Testis (tissue), 2 donors: Measurements from ENCODE around the gene PGP.

Experiments used
- CTCF ChIP-seq, 3 experiments: fragments of 450-650 bp in 2 of 3; fragments of 200-600 bp in 1 of 3; sonication (generic) in 1 of 3; IDR thresholded peaks; one replicate each; pipeline ENCODE4 v1.5.1; 2016 to 2019; ENCODE audit warnings: antibody characterized with exemption in 3 of 3, mild to moderate bottlenecking in 2 of 3, moderate library complexity in 1 of 3
- POLR2A ChIP-seq: fragments of 450-650 bp; IDR thresholded peaks from one replicate; pipeline ENCODE4 v1.6.1; 2017; ENCODE audit warnings: antibody characterized with exemption, mild to moderate bottlenecking, moderate library complexity

DNA sequence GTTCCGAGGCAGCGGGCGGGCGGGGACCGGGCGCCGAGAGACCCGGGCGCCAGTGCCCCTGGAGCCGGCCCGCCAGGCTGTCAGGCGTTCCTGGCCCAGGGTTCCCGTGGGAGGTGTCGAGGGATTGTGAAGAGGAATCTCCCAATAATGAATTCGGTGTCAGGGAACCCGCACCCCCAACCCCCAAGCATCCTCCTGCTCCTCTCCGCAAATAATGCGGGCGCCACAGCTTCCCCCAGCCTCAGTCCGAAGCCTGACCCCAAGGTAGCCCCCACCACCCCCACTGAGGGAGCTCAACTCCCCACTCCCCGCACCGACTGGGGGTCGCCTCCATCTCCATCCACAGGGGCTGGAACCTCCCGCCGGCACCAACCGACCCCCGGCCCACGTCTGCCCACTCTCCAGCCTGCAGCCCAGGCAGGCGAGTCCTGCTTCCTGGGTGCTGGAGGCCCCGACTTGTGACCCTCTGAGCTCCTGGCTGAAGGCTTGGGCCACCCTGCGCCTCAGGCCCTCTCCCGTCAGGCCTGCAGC is 17.6 kb downstream of the PGP start:
- TF ChIP-seq CTCF (IDR thresholded peaks at IDR 0.05) (no peak), POLR2A (no peak)
